GM12878 (cell line): Measurements from ENCODE around the gene AKT3.

Source experiments
- BRCA1 ChIP-seq: IDR thresholded peaks from 2 replicates; pipeline ENCODE4 v1.6.1; 2011; ENCODE audit warnings: low read depth, low read length, improper control_type of control experiment
- ZNF217 ChIP-seq: fragments of 450-650 bp; IDR thresholded peaks from 2 replicates; pipeline ENCODE4 v1.6.1; 2017; ENCODE audit warnings: antibody characterized with exemption, mild to moderate bottlenecking
- ZNF384 ChIP-seq: IDR thresholded peaks from 2 replicates; pipeline ENCODE4 v1.6.1; 2012; ENCODE audit warnings: low read depth, mild to moderate bottlenecking, low read length, improper control_type of control experiment, borderline replicate concordance
- TF ChIP-seq, protein P1 (sequence below): fragments of 450-650 bp; IDR thresholded peaks from 2 replicates; pipeline ENCODE4 v1.6.1; 2017; ENCODE audit warnings: mild to moderate bottlenecking
- TF ChIP-seq, protein P2 (sequence below), 3 experiments: IDR thresholded peaks in 2 of 3; conservative IDR thresholded peaks in 1 of 3; 2 replicates each; pipeline ENCODE4 v1.5.1; 2011; ENCODE audit warnings: low read depth in 3 of 3, low read length in 3 of 3, mild to moderate bottlenecking in 3 of 3, control low read depth in 2 of 3, moderate library complexity in 2 of 3, inconsistent platforms in 1 of 3, mixed read lengths in 1 of 3; ENCODE audit not compliant: control insufficient read depth in 2 of 3, insufficient read depth in 1 of 3; ENCODE audit errors: extremely low read depth in 1 of 3

DNA sequence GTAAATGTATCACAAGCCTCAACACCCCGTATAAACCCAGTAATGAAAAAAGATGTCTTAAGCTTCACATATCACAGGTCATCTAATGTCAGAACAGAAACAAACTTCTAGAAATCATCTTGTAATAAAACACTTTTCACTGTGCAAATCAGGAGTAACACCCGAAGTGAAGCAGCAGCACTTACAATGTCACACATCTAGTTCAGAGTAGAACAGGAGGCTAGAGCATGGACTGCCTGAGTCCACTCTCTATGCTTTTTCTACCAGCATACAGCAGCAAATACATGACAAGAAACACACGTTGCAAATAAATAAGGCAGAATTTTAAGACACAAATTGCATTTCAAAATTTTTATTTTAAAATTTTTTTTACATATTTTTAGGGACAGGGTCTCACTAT is 57.2 kb downstream of the AKT3 start:
- TF ChIP-seq ZNF384 (no peak), BRCA1 (no peak), ZNF217 (no peak)
- TF ChIP-seq, protein P1, sequence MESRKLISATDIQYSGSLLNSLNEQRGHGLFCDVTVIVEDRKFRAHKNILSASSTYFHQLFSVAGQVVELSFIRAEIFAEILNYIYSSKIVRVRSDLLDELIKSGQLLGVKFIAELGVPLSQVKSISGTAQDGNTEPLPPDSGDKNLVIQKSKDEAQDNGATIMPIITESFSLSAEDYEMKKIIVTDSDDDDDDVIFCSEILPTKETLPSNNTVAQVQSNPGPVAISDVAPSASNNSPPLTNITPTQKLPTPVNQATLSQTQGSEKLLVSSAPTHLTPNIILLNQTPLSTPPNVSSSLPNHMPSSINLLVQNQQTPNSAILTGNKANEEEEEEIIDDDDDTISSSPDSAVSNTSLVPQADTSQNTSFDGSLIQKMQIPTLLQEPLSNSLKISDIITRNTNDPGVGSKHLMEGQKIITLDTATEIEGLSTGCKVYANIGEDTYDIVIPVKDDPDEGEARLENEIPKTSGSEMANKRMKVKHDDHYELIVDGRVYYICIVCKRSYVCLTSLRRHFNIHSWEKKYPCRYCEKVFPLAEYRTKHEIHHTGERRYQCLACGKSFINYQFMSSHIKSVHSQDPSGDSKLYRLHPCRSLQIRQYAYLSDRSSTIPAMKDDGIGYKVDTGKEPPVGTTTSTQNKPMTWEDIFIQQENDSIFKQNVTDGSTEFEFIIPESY = no peak
- TF ChIP-seq, protein P2, sequence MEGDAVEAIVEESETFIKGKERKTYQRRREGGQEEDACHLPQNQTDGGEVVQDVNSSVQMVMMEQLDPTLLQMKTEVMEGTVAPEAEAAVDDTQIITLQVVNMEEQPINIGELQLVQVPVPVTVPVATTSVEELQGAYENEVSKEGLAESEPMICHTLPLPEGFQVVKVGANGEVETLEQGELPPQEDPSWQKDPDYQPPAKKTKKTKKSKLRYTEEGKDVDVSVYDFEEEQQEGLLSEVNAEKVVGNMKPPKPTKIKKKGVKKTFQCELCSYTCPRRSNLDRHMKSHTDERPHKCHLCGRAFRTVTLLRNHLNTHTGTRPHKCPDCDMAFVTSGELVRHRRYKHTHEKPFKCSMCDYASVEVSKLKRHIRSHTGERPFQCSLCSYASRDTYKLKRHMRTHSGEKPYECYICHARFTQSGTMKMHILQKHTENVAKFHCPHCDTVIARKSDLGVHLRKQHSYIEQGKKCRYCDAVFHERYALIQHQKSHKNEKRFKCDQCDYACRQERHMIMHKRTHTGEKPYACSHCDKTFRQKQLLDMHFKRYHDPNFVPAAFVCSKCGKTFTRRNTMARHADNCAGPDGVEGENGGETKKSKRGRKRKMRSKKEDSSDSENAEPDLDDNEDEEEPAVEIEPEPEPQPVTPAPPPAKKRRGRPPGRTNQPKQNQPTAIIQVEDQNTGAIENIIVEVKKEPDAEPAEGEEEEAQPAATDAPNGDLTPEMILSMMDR (IDR thresholded peaks at IDR 0.05 in 2 of 3, conservative IDR thresholded peaks at IDR 0.05 in 1 of 3; ENCODE audit: control insufficient read depth in 2 of 3, extremely low read depth in 1 of 3, insufficient read depth in 1 of 3, low read depth in 3 of 3, low read length in 3 of 3) = no peak
